Activated CD4-positive, alpha-beta T cell treated with anti-CD3 and anti-CD28 coated beads for 48 hours (primary cell): ENCODE data around the gene LTA4H.
"Not testable (repeated sequence)": the region's sequence is repeated elsewhere in the genome, so short reads cannot be mapped to it uniquely, and the experiment has no call there.

Source experiments
- DNase-seq: peaks from one replicate; pipeline ENCODE4 v3.0.0-alpha.2; 2020

Gene LTA4H

DNA sequence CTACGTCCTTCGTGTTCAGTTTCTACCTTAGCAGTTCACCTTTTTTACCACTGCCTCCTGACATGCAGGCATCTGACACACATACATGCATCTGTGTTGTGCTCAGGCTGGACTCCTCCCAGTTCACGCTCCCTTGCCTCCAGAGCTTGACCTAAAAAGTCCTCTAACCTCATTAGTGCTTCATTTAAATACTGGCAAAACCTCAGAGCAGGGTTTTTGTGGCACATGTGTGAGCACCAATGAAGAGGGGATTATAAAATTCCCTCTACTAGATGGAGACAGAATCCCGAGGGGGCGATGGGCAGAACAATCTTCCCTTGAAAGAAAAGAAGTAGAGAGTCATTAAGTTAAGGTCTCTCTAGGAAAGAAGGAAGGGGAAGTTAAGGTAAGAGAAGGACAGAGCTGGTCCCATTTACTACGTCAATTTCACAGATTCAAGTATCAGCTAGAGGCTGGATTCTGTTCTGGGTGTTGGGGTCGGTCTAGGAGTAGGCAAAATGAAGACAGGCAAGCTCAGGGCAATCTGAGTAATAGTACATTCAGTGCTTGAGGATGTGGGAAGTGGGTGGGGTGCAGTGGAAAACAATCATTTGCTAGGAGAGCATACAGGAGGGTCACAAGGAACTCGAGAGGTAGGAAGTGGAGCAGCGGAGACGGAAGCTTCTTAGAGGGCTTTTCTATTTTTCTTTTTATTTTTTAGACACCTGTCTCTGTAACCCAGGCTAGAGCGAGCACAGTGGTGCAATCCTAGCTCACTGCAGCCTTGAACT lies 46.7 kb downstream of the LTA4H start:
- no peak for DNase-seq

DNA sequence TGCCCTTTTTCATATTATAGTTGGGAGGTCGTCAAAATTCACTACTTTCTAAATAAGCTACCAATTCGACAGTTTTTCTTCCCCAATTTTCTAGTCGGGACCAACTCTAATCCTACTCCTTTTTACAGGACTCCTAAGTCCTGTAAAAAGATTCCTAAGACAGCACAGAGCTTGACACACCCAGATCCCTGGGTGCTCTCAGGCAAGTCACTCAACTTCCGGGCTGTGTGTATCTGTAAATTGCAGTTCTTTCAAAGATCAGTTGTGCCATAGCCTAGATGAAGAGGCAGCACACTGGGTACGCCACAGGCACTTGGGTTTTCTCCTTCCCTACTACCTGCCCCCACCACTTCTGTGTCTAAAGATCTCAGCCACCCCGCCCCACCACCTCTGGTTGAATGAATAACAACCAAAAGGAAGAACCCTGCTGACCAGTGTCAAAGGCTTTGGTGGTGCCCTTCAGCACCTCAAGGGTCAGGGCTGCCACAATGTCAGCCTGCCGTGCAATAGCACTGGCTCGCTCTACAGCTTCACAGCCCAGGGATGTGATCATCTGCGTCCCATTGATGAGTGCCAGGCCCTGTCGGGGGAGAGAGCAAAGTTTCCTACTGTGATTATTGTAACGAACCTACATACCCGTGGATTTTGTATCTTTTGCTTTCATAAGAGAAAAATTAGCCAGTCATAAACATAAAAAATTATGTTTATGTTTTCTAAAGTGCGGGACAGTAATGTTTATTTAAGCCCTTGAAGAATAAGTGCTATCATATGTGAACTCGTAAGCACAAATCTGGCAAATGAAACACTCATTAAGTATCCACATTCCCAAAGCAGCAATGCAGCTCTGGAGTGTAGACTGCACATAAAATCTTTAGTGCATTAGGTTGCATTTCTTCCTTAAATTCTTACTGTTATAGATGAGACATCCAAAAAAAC lies 48.5 kb downstream of the LTA4H start:
- no peak for DNase-seq

DNA sequence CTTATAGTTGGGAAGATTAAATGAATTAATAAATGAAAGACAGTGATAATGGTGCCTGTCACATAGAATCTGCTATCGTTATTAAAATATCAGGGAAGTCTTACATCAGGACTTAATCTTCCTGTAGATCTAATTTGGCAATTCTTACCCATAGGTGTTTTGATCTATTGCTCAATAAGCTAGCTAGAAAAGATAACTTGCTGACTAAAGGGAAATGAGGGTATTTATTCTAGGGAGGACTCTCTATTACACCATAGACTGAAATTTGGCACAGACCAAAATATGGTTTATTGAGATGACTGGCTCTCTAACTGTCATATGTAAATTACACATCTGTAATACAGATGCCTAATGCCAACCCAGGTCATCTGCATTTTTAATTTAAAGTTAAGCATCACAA lies 50.7 kb downstream of the LTA4H start:
- no peak for DNase-seq

DNA sequence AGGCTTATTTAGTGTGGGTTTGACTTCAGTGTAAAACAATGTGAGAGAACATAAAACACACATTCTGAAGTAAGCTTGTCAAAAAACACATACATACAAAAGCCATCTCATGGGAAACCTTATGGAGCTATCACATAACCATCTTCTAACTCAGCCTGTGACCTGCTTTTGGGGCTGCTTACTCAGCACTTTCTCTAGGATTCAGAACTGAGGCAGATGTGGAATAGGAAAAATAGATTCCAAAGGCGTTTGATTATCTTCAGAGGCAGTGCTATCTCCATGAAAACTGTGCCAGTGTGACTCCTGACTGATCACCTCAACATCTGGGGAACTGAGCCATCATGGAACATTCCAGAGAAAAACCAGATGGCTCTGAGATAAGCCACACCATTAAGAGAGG lies 52.8 kb downstream of the LTA4H start:
- DNase-seq, result no peak

DNA sequence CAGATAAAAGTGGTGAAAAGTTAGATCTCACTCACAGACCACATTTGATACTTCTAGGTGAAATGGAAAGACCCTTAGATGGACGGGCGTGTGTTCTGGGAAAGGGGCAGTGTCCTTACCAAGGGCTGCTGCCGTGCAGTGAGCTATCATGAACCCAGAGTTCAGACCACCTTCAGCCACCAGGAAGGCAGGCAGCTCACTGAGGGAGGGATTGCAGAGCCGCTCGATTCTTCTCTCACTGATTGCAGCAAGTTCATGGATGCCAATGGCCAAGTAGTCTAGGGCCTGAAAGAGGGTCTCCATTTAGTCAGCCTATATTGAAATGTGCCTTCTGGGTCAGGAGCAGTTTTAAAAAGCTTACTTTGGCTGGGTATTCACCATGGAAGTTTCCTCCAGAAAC lies 55.0 kb downstream of the LTA4H start:
- DNase-seq, result no peak

DNA sequence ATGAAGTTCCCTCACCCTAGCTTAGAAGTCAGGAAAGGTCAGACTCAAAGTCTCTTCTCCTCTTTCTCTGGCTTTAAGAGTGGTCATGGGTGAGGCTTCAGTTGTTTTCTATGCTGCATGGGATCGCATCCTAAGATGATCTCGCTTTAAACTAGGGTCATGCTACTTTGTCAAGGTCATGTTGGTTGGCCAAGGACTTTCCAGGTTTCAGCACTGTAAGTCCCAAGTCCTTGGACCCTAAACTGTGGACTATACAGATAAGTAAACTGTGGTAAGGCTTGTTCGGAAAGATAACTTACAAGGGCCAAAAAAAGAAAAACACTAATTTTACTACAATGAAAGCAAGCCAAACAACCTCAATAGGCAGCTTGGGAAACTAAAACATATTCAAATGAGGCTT lies 56.6 kb downstream of the LTA4H start:
- DNase-seq, result no peak

DNA sequence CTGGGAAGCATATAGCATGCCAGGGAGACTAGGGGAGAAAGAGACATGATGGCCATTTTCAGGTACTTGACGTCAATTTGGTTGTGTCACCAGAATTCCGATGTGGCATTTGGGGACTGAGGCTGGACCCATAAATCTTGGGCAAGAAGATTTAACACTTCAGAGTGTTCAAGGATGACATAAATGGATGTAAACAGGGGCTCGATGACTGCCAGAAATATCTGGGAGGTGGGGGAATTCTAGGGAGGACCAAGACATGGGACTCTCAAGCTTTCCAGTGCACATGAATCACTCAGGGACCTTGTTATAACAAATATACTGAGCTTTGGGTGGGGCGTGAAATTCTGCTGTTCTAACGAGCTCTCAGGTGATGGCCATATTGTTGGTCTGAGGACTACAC lies 57.0 kb downstream of the LTA4H start:
- DNase-seq, result no peak

DNA sequence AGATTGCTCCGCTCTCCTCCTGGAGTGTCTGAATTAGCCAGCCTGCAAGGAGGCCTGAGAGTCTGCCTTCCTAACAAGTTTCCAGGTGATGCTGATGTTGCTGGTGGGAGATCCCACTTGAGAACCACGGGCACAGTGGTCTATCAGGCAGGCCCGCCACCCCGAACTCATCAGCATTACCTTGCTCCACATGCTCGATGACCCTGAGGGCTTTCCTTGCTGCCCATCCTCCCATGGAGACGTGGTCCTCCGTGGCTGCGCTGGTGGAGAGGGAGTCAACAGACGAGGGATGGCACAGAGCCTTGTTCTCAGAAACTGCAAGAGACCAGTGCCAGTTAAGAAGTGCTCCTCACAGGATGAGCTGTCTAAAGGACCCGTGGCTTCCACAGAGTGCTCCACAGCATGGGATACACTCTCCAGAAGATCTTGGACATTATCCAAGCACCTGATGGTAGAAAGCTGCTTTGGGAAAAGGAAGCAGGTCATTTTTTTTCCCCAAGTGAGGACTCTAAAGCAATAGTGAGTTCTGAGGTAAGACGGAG lies 57.6 kb downstream of the LTA4H start:
- no peak for DNase-seq

DNA sequence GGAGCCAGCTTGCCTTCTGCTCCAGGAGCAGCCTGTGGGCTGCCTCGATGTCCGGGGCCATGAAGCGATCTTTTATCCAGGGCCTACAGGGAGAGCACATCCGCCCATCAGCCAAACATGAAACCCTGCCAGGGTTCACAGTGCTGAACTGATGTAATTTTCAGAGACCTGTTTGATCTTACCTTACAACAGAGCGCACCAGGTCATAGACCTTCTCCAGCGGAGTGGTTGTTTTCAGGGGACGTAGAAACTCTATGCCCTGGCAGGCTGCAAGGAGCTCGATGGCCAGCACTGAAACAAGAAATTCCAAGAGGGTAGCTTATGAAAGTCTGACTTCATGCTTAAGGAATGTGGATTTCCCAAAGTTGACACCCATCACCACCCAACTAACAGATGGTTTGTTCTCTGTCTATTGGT lies 59.0 kb downstream of the LTA4H start:
- no peak for DNase-seq

DNA sequence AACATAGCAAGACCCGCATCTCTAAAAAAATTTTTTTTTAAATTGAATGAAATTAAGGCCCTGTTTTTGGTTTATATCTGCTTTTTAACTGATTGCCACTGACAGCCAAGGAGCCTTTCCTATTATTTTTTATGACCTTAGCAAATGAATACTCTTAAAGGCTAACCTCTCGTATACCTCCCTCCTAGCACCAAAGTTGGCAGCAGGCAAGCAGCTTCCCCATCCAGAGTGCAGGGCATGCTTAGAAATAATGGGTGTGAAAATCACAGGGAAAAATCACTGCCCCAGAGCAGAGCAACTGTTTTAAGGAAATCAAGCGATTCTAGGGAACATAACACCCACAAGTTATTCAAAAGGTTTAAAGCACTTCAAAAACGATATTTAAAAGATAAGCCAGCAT lies 59.9 kb downstream of the LTA4H start:
- no peak for DNase-seq

DNA sequence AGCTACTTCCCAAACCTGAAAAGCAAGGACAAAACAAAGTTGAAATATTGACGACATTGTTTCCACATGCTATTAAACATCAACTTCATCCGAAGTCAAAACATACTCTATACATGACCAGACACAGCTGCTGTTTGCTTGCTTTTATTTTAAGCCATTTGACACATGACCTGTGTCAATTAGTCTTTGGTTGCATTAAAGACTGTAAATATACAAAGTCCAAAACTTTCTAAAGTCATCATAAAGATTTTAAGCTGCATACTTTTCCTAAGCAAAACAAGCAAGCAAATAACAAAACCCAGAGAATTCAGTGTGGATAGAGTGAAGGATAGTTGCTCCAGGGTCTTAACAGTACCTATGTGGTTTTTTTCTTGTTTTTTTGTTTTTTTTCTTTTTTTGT lies 61.0 kb downstream of the LTA4H start:
- DNase-seq, result no peak

DNA sequence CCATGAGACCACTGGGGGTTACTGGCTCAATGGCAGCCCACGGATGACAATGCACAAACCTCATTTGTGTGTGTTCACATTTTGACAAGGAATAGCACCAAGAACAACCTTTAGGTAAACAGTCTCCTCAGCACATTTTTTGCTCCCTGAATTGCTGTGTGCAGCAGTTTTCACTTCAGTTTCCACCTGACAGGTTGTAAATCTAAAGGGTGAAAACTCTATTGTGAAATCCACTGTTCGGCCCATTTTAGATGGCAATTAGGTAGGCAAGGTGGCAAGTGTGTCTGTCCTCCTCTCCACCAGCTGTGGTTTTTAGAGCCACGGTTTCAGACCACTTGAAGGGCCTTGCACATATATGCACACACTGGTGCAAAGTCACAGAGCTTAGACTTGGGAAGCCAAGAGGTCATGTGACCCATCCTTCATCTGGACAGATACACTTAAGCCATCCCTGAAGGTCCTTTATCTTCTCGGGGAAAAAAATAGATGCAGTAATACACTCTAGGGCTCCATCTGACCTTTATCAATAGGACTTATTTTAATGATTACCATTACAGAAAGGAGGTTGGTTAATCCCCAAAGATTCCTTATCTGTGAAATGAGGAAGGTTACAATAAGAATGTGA lies 62.4 kb downstream of the LTA4H start:
- DNase-seq, result no peak

DNA sequence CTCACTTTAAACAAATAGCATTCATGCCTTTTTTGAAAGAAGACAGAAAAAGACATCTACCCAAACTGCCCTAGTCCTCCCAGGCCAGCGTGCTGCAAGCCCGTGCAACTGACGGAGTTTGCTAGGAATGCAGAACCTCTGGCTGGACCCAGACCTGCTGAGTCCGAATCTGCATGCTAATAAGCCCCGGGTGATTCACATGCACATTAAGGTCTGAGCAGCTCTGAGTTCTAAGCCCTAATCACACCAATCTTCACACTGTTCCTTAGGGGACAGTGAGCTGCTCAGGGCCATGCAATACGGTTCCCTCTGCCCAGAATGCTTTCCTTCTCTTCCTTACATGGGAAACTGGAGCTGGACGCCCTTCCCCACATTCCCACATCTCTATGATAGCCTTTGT lies 64.5 kb downstream of the LTA4H start:
- no peak for DNase-seq

DNA sequence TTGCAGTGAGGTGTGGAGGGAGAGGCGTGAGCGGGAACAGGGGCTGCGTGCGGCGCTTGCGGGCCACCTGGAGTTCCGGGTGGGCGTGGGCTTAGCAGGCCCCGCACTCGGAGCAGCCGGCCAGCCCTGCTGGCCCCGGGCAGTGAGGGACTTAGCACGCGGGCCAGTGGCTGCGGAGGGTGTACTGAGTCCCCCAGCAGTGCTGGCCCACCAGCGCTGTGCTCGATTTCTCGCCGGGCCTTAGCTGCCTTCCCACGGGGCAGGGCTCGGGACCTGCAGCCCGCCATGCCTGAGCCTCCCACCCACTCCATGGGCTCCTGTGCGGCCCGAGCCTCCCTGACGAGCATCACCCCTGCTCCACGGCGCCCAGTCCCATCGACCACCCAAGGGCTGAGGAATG lies 66.3 kb downstream of the LTA4H start:
- DNase-seq, result not testable (repeated sequence)

DNA sequence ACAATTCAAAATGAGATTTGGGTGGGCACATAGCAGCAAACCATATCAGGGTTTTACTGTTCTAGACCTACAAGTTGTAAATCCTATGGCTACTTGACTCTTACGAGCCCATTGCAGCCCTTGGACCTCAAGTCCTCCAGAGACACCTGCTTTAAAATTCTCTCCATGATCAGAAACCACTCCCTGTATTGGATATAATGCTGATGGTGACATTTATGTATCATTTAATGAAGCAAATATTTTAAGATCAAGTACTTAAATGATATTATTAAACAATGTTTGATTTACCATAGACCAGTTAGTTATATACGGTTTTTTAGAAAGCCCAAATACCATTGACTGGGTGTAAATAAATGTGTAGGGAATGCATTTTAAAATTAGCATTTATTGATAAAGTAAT lies 68.1 kb downstream of the LTA4H start:
- no peak for DNase-seq

DNA sequence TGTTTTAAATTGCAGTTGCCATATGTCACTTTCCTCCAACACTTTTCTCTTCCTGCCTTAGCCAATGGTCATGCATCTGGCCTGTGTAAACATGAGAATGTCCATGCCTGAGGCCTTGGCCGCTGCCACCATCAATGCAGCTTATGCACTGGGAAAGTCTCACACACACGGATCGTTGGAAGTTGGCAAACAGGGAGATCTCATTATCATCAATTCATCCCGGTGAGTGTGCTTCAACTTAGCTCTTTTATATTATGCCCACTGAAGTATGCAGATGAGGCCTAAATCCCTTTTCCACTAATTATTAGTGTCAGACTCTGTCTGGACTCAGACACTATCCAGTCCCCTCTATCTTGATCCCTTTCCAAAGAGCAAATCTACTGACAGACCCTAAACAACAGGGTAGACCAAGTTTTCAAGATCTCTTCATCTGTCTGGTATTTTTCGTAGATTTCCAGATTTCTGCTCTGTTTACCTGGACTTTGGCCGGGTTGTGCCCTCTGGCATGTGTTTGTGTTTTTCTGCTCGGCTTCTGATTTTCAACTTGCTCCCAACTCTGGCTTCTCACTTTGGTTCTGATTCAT lies 69.0 kb downstream of the LTA4H start:
- no peak for DNase-seq

DNA sequence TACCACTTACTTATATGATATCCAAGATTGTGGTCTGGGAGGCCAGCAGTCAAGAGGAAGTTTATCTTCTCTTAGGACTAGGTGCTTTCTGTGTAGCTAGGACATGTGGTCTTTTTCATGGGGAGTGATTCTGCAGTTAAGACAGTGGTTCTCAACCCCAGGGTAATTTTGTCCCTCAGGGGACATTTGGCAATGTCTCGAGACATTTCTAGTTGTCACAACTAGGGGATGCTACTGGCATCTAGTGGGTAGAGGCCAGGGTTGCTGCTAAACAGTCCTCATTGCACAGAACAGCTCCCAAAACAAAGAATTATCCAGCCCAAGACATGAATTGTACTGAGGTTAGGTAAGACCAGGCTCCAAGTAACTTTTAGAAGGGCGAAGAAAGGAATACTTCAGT lies 72.3 kb downstream of the LTA4H start:
- DNase-seq, result no peak

DNA sequence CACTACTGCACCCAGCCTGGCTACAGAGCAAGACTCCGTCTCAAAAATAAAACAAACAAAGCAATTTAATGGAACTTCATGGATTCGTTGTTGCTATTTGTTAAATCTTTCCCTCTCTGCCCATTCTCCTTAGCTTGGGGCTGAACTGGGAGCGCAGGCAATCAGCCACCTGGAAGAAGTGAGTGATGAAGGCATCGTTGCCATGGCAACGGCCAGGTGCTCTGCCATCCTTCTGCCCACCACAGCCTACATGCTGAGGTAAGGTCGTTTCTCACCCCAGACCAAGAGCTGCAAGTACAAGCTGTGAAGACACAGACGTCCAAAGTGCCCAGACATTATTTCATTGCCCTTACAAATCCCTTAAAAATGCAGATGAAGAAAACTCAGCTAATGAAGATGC lies 73.2 kb downstream of the LTA4H start:
- no peak for DNase-seq

DNA sequence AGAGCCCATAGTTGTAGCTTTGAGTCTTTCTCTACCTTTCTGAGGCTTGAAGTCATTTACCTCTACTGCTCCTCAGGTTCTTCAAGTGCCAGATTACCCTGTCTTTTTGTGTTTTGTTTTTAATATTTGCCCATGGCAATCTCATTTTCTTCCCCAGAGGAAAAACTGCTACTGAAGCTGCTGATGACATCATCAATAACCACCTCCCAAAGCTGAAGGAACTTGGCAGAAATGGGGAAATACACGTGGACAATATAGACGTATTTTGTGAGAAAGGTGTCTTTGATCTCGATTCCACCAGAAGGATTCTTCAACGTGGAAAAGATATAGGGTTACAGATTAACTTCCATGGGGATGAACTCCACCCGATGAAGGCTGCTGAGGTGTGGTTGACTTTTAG lies 75.1 kb downstream of the LTA4H start:
- DNase-seq, result no peak

DNA sequence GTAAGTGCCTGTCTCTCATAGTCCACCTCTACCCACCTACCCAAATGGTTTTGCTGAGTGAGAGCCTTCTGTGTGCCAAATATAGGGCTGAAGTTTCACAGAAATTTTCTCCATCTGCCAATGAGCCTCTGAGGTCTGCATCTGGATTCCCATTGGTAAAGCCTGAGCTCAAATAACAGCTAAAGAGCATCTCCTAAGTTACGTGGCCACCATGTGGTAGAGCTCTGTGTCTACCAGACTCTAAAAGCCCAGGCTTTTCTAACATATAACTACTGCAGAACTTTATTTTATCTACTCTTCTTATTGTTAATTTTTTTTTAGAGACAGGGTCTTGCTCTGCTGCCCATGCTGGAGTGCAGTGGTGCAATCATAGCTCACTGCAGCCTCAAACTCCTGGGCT lies 76.3 kb downstream of the LTA4H start:
- DNase-seq, result no peak

DNA sequence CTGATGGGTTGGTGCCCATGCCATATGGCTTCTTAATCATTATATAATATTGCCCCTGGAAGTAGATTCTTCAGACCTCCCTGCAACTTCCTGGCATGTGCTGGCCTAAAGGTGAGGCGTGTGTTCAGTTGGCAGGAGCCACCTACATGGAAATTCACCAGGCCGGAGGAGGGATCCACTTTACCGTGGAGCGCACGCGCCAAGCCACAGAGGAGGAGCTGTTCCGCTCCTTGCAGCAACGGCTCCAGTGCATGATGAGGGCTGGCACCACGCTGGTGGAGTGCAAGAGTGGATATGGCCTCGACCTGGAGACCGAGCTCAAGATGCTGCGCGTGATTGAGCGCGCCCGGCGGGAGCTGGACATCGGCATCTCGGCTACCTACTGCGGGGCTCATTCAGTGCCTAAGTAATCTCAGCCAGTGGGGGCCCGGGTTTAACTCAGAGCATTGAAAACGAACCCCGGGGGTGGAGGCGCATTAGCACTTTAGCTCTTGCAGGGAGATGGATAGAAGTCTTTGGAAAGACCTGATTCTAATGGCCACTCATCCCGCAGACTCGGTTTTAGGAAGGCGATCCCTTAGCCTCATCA lies 78.7 kb downstream of the LTA4H start:
- no peak for DNase-seq

DNA sequence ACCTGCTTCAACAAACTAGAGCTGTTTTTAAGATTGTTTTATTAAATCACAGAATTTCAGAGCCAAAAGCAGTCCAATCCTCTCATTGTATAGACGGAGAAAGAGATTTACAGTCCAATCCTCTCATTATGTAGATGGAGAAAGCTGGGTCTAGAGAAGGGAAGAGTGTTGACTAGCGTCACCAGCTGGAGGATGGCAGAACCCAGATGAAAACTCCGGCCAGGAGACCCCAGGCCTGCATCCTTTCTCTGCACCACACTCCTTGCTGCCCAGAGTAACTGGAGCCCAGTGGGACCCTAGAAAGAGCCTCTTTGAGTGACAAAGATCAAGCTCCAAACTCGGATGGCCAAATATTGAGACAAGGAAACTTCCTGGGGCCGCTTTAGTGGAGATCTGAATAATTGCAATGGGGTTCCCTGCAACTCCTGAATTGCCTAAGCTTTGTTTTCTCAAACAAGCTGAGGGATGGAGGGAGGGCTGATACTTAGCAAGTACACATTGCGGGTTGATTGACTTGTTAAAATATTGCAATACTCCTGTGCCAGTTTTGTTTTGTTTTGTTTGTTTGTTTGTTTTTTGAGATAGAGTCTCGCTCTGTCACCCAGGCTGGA lies 79.7 kb downstream of the LTA4H start:
- DNase-seq, result no peak
